H9 (cell line): ENCODE measurements around the gene SYT11. TPM values are rescaled to one million over a fixed set of nuclear protein-coding genes. Genes with fewer than 3 reads are reported as not detected.
"Not testable (repeated sequence)": the region's sequence is repeated elsewhere in the genome, so short reads cannot be mapped to it uniquely, and the experiment has no call there.

Experiments
- DNase-seq: peaks from one replicate; pipeline ENCODE4 v3.0.0-alpha.2; 2017
- H2AFZ ChIP-seq: one replicate; pipeline ENCODE4 v1.6.1; 2013; ENCODE audit warnings: mild to moderate bottlenecking, low read length, control low read depth, moderate library complexity
- H2AK5ac ChIP-seq: 2 replicates; pipeline ENCODE4 v1.6.1; 2013; ENCODE audit warnings: low read length, control low read depth, mixed read lengths; ENCODE audit not compliant: insufficient read length
- H2BK120ac ChIP-seq: one replicate; pipeline ENCODE4 v1.6.1; 2013; ENCODE audit warnings: low read depth, mild to moderate bottlenecking, low read length, control low read depth, inconsistent platforms; ENCODE audit not compliant: poor library complexity, severe bottlenecking
- H2BK12ac ChIP-seq: 2 replicates; pipeline ENCODE4 v1.6.1; 2013; ENCODE audit warnings: low read length, control low read depth, mixed read lengths, low read depth; ENCODE audit not compliant: insufficient read length
- H2BK15ac ChIP-seq: 2 replicates; pipeline ENCODE4 v1.6.1; 2013; ENCODE audit warnings: low read depth, low read length, control low read depth
- H2BK20ac ChIP-seq: one replicate; pipeline ENCODE4 v1.6.1; 2013; ENCODE audit warnings: low read depth, mild to moderate bottlenecking, low read length, control low read depth, inconsistent platforms; ENCODE audit not compliant: poor library complexity, severe bottlenecking
- H2BK5ac ChIP-seq: 2 replicates; pipeline ENCODE4 v1.6.1; 2013; ENCODE audit warnings: low read length, control low read depth, mixed read lengths; ENCODE audit not compliant: insufficient read length
- H3K14ac ChIP-seq: 2 replicates; pipeline ENCODE4 v1.6.1; 2013; ENCODE audit warnings: low read length, control low read depth; ENCODE audit not compliant: insufficient read depth
- H3K18ac ChIP-seq: 2 replicates; pipeline ENCODE4 v1.6.1; 2013; ENCODE audit warnings: low read depth, mild to moderate bottlenecking, mixed read lengths, low read length, control low read depth; ENCODE audit not compliant: insufficient read length
- H3K23ac ChIP-seq: 2 replicates; pipeline ENCODE4 v1.6.1; 2013; ENCODE audit warnings: low read length, control low read depth, mixed read lengths, low read depth; ENCODE audit not compliant: insufficient read length
- H3K23me2 ChIP-seq: 2 replicates; pipeline ENCODE4 v1.6.1; 2013; ENCODE audit warnings: low read depth, mild to moderate bottlenecking, mixed read lengths, low read length, control low read depth; ENCODE audit not compliant: insufficient read length, poor library complexity, severe bottlenecking
- H3K27ac ChIP-seq: 2 replicates; pipeline ENCODE4 v1.5.1; 2013; ENCODE audit warnings: low read length, control low read depth, mixed read lengths, low read depth; ENCODE audit not compliant: insufficient read length
- H3K27me3 ChIP-seq: 2 replicates; pipeline ENCODE4 v1.6.1; 2013; ENCODE audit warnings: low read length, control low read depth, inconsistent platforms; ENCODE audit not compliant: insufficient read depth
- H3K4ac ChIP-seq: 2 replicates; pipeline ENCODE4 v1.6.1; 2013; ENCODE audit warnings: low read depth, mild to moderate bottlenecking, control low read depth, inconsistent platforms, low read length, moderate library complexity
- H3K4me1 ChIP-seq: 2 replicates; pipeline ENCODE4 v1.6.1; 2013; ENCODE audit warnings: low read length, control low read depth, inconsistent platforms; ENCODE audit not compliant: insufficient read depth
- H3K4me2 ChIP-seq: 2 replicates; pipeline ENCODE4 v1.6.1; 2013; ENCODE audit warnings: low read length, control low read depth, mixed read lengths; ENCODE audit not compliant: insufficient read length, insufficient read depth
- H3K56ac ChIP-seq: 2 replicates; pipeline ENCODE4 v1.6.1; 2013; ENCODE audit warnings: low read depth, mild to moderate bottlenecking, mixed read lengths, low read length, control low read depth; ENCODE audit not compliant: insufficient read length
- H3K79me1 ChIP-seq: 2 replicates; pipeline ENCODE4 v1.6.1; 2013; ENCODE audit warnings: low read depth, mild to moderate bottlenecking, moderate library complexity, low read length, control low read depth, inconsistent platforms; ENCODE audit not compliant: insufficient read depth, poor library complexity, severe bottlenecking
- H3K79me2 ChIP-seq: 2 replicates; pipeline ENCODE4 v1.6.1; 2013; ENCODE audit warnings: low read length, control low read depth, inconsistent platforms; ENCODE audit not compliant: insufficient read depth
- H3K9ac ChIP-seq: 2 replicates; pipeline ENCODE4 v1.6.1; 2013; ENCODE audit warnings: low read length, control low read depth, mixed read lengths; ENCODE audit not compliant: insufficient read length; ENCODE audit errors: extremely low read depth
- H3K9me3 ChIP-seq: one replicate; pipeline ENCODE4 v1.6.1; 2013; ENCODE audit warnings: low read depth, low read length, inconsistent platforms; ENCODE audit not compliant: control insufficient read depth
- H3T11ph ChIP-seq: one replicate; pipeline ENCODE4 v1.6.1; 2013; ENCODE audit warnings: mild to moderate bottlenecking, low read length, control low read depth, inconsistent platforms
- H4K20me1 ChIP-seq: one replicate; pipeline ENCODE4 v1.6.1; 2013; ENCODE audit not compliant: control insufficient read depth, insufficient read length, insufficient read depth
- H4K5ac ChIP-seq: 2 replicates; pipeline ENCODE4 v1.6.1; 2013; ENCODE audit warnings: low read depth, mild to moderate bottlenecking, mixed read lengths, low read length, control low read depth; ENCODE audit not compliant: insufficient read length
- H4K8ac ChIP-seq: replicated peaks from 2 replicates; pipeline ENCODE4 v1.6.1; 2013; ENCODE audit warnings: low read length, control low read depth, mixed read lengths, low read depth; ENCODE audit not compliant: insufficient read length
- H4K91ac ChIP-seq: 2 replicates; pipeline ENCODE4 v1.6.1; 2013; ENCODE audit warnings: low read depth, mild to moderate bottlenecking, moderate library complexity, mixed read lengths, low read length, control low read depth; ENCODE audit not compliant: insufficient read length
- H3K27ac Mint-ChIP-seq, 3 experiments: 2 replicates in 2 of 3; 3 replicates in 1 of 3; pipeline ENCODE4 v1.8.0; 2020 to 2021; ENCODE audit warnings: mixed read lengths in 3 of 3, mild to moderate bottlenecking in 1 of 3, moderate library complexity in 1 of 3
- H3K27me3 Mint-ChIP-seq: 2 replicates; pipeline ENCODE4 v1.8.0; 2021; ENCODE audit warnings: low read depth, mild to moderate bottlenecking, moderate library complexity, mixed read lengths
- H3K36me3 Mint-ChIP-seq, 3 experiments: 2 replicates in 2 of 3; 3 replicates in 1 of 3; pipeline ENCODE4 v1.8.0; 2020 to 2021; ENCODE audit warnings: low read depth in 3 of 3, mixed read lengths in 3 of 3; ENCODE audit not compliant: insufficient read depth in 1 of 3
- H3K4me1 Mint-ChIP-seq, 2 experiments: 2 replicates each; pipeline ENCODE4 v1.8.0; 2020; ENCODE audit warnings: mixed read lengths in 2 of 2
- H3K4me3 Mint-ChIP-seq, 2 experiments: 2 replicates in 1 of 2; 3 replicates in 1 of 2; pipeline ENCODE4 v1.8.0; 2020 to 2021; ENCODE audit warnings: mild to moderate bottlenecking in 2 of 2, mixed read lengths in 2 of 2, moderate library complexity in 1 of 2
- H3K9me3 Mint-ChIP-seq, 2 experiments: 2 replicates in 1 of 2; 3 replicates in 1 of 2; pipeline ENCODE4 v1.8.0; 2020; ENCODE audit warnings: mild to moderate bottlenecking in 2 of 2, mixed read lengths in 2 of 2, moderate library complexity in 1 of 2
- CTCF ChIP-seq: fragments of 200-600 bp; sonication (generic); conservative IDR thresholded peaks from 3 replicates; pipeline ENCODE4 v1.8.0; 2021; ENCODE audit warnings: antibody characterized with exemption, mild to moderate bottlenecking
- WGBS: extraction: QIAGEN DNeasy Blood & Tissue Kit; methylation state at CpG from one replicate; pipeline ENCODE4 v1.1.7; 2013; ENCODE audit warnings: missing lambda C conversion rate, low lambda C conversion rate, mixed read lengths; ENCODE audit not compliant: insufficient read length; ENCODE audit errors: extremely low coverage; 5-methylcytosine and 5-hydroxymethylcytosine counted together
- total RNA-seq: library from RNA; stranded (reverse); gene quantifications from 2 replicates; pipeline ENCODE4 v1.2.1, GENCODE V29; 2021

Gene SYT11
- total RNA-seq, 1 experiment from 2014 or later: 0.28 TPM

- no peak overlapping the region for H2BK120ac ChIP-seq
- H3K23me2 ChIP-seq: no peaks in the 10 kb centered on the region
- no peak overlapping the region for H2AFZ ChIP-seq
- Mint-ChIP-seq H3K36me3 (peaks cover 54 to 77% (median 67%) of the 10 kb centered on the region in 3 experiments), H3K27me3 (no peaks in the 10 kb centered on the region), H3K4me3 (no peak overlapping the region), H3K4me1 (peaks cover 17 to 21% of the 10 kb centered on the region in 2 experiments), H3K9me3 (no peaks in the 10 kb centered on the region), H3K27ac (no peak overlapping the region)
- H3K56ac ChIP-seq: no peak overlapping the region
- H3K9me3 ChIP-seq: no peaks in the 10 kb centered on the region
- peaks cover 9% of the 10 kb centered on the region for H3K79me1 ChIP-seq
- H3K9ac ChIP-seq: no peak overlapping the region
- H2BK20ac ChIP-seq: no peak overlapping the region
- H2AK5ac ChIP-seq: no peak overlapping the region
- no peak overlapping the region for H3T11ph ChIP-seq
- no peaks in the 10 kb centered on the region; the same call in 1 of the 2 replicates for H3K4me1 ChIP-seq
- H3K27me3 ChIP-seq: no peaks in the 10 kb centered on the region
- no peak overlapping the region for H4K8ac ChIP-seq
- H3K27ac ChIP-seq: no peak overlapping the region
- no peak overlapping the region for H2BK12ac ChIP-seq
- no peak overlapping the region for H2BK15ac ChIP-seq
- no peaks in the 10 kb centered on the region for H4K20me1 ChIP-seq
- no peak overlapping the region for H3K4me2 ChIP-seq
- no peak overlapping the region for H3K4ac ChIP-seq
- WGBS: no CpG with 5 or more reads among the region's 5 CpGs
- H3K18ac ChIP-seq: no peak overlapping the region
- no peak overlapping the region for H3K14ac ChIP-seq
- DNase-seq: no peak
- H3K79me2 ChIP-seq: peaks cover 18% of the 10 kb centered on the region; the same call in 1 of the 2 replicates
- H2BK5ac ChIP-seq: no peak overlapping the region
- H4K91ac ChIP-seq: no peak overlapping the region
- no peak overlapping the region for H4K5ac ChIP-seq
- no peak for TF ChIP-seq CTCF
- H3K23ac ChIP-seq: no peak overlapping the region
Measured at GRCh38 chr1:155929057-155929456, 69.7 kb downstream of the SYT11 start.

GRCh38 chr1:155930725-155931124 is 71.4 kb downstream of the SYT11 start:
- not testable (repeated sequence) for H3T11ph ChIP-seq, H2BK5ac ChIP-seq, H2BK12ac ChIP-seq, H3K27me3 Mint-ChIP-seq, H3K27ac ChIP-seq, H2BK20ac ChIP-seq, H2AK5ac ChIP-seq, H3K9me3 ChIP-seq, H3K56ac ChIP-seq, H3K9me3 Mint-ChIP-seq, H3K23ac ChIP-seq, H3K4ac ChIP-seq, H4K91ac ChIP-seq, H4K8ac ChIP-seq, H3K9ac ChIP-seq, DNase-seq, H3K27me3 ChIP-seq, H3K18ac ChIP-seq, H3K14ac ChIP-seq, H3K23me2 ChIP-seq, H3K4me1 ChIP-seq, H2BK120ac ChIP-seq, H4K20me1 ChIP-seq, H2AFZ ChIP-seq, H2BK15ac ChIP-seq, H3K4me2 ChIP-seq, H4K5ac ChIP-seq, H3K79me1 ChIP-seq
- Mint-ChIP-seq H3K36me3 (peaks cover 46 to 62% (median 54%) of the 10 kb centered on the region in 3 experiments), H3K4me1 (peaks cover 17 to 21% of the 10 kb centered on the region in 2 experiments), H3K27ac (peak overlapping the region in 1 of 3 experiments; percentile 27; a peak in 3 of 7 replicates), H3K4me3 (peak overlapping the region in 1 of 2 experiments; percentile 50; a peak in 3 of 5 replicates)
- no CpG with 5 or more reads among the region's 10 CpGs for WGBS
- H3K79me2 ChIP-seq: peaks cover 19% of the 10 kb centered on the region; the same call in 1 of the 2 replicates
